Measurements from ENCODE around the gene PPP1R14D. TPM values are rescaled to one million over a fixed set of nuclear protein-coding genes. Genes with fewer than 3 reads are reported as not detected.

The PPP1R14D gene
- total RNA-seq, 1 donor from 2014 or later: not detected

DNA sequence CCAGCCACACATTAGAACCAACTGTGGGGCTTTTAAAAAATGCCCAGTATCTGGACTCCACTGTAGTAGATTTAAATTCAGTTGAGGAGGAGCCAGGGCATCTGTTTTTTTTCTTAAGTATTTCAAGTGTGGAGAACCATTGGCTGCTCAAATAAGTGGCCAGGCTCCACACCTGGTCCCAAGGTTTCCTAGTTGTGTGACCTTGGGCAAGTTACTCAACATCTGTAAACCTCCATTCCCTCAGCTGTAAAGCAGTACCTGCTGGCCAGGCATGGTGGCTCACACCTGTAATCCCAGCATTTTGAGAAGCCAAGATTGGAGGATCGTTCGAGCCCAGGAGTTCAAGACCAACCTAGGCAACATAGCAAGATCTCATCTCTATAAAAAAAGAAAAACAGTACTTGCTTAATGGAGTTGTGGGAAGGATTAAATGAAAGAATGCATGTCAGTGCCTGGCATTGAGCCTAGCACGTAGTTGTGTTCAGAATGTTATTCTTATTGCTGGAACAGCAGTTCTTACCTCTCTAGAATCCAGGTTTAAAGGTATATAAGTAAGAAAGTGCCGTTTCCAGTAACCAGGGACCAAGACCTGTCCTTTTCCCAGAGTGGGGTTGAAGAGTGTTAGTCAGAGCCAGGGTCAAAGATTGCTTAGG is 2.0 kb downstream of the PPP1R14D start:
- intact Hi-C loops (cut with micrococcal nuclease): no loop called here
- ATAC-seq (no peak), DNase-seq (no peak)

DNA sequence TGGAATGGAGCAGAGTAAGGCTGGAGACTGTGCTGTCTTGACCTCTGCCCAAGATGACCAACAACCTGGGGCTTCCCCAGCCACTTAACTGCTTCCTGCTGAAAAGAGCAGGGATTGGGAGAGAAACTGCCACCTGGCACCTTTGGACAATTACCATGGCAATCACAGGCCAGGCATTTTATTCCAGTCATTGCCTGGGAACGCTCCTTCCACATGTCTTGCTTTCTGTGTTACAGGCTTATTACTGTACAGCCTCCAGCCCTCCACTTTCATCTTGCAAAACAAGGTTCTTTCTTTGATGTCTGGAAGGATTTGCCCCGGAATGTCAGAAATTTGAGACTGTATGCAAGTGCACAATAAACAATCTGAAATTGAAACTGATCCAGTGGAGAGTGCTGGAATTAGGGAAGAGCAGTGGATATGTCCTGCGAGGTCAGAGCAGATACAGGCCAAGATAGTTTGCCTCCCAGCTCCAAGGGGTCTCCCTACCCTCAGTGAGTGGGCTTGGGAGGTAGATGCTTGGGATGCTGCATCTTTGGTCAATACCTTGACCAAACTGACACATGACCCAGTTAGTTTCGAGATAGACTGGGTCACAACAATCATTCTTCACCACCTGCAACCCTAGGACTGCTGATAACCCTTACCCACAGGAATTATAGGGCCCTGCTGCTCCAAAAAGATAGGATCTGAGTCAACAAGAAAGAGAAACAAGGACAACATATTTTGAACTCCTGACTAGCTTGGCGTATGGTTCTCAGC is 2.7 kb downstream of the PPP1R14D start:
- no peak for ATAC-seq
- intact Hi-C loops (cut with micrococcal nuclease): no loop called here
- no peak for DNase-seq

GRCh38 chr15:40823572-40824343 is 4.8 kb downstream of the PPP1R14D start:
- intact Hi-C loops (cut with micrococcal nuclease): no loop called here
- ATAC-seq: no peak

DNA sequence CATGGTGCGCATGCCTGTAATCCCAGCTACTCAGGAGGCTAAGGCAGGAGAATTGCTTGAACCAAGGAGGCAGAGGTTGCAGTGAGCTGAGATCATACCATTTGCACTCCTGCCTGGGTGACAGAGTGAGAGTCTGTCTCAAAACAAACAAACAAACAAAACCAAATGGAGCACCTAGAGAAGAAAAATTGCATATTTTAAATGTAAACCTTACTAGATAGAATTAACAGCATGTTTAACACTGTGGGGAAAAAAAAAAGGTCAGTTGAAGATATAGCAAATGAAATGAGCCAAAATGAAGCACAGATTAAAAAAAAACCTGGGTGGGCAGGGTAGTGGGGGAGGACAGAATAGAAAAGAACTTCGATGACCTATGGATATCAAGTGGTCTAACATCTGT is 7.3 kb downstream of the PPP1R14D start:
- ATAC-seq: no peak

More at GRCh38 chr15:40823572-40824343, 4.8 kb downstream of the PPP1R14D start:
- DNase-seq: no peak

DNA sequence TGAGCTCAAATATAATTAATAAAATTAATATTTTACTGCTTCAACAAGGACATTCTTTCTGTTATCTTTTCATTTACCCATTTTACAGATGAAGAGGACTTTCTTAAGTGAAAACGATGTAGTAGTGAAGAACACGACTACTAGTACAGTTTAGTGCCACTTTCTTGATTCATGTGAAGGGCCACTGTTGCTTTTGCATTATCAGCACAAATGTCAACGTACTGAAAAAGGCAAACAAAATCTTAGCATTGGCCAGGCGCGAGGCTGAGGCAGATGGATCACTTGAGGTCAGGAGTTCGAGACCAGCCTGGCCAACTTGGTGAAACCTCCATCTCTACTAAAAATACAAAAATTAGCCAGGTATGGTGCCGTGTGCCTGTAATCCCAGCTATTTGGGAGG is 9.5 kb downstream of the PPP1R14D start:
- DNase-seq (no peak), ATAC-seq (no peak)
- intact Hi-C loops (cut with micrococcal nuclease): no loop called here

More for the DNA sequence above, 7.3 kb downstream of the PPP1R14D start:
- no peak for DNase-seq
- intact Hi-C loops (cut with micrococcal nuclease): no loop called here

DNA sequence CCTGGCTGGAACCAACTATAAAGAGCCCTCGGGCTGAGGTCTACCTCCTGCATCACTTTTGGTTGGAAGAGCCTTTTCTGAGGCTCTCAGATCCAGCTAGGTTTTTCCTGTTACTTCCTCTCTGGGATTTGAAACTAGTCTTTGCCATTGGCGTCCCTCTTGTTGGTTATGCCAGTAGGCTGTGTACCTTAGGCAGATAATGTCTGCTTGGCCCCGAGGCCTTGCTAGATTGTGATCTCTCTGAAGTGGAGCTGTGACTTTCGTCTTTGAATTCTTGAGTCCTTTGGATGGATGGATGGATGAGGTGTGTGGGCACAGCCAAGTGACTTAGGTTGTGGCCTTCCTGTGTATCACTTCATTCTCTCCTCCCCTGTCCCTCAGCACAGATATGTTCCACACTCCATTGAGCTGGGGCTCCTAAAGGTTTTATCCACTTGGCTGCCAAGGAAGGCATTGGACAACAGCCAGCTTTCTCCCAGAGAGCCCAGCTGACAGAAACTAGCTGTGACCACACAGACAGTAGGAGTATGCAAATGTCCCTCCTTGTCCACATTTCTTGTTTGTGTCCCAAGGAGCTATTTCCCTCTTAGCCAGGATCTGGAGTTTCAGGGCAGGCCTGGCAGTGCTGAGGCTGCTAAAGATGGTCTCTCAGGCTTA is 13.3 kb downstream of the PPP1R14D start:
- peak; percentile 43 for DNase-seq
- intact Hi-C loops (cut with micrococcal nuclease): no loop called here
- ATAC-seq: peak; percentile 85

DNA sequence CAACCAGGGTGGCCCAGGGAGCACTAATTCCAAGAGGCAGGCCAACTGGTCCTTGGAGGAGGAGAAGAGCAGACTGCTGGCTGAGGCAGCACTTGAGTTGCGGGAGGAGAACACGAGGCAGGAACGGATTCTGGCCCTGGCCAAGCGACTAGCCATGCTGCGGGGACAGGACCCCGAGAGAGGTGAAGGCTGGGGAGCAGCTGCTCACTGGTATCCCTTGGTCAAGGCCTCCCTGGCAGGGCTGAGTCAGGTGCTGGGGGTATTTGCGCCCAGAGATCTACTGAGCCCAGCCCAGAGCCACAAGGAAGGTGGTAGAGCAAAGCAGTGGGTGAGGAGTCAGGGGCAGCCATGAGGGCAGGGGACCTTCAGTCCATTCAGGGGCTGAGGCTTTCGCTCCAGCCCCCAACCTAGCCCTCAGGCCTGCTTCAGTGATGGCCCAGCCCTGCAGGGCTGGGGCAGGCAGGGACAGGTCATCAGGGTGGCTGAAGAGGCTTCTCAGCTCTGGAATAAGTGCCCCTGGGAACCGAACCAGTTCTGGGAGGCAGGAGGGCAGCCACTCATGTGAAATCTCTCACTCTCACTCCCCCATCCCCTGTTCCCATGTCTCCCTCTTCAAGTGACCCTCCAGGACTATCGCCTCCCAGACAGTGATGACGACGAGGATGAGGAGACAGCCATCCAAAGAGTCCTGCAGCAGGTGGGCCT is 15.6 kb downstream of the PPP1R14D start:
- DNase-seq (no peak), ATAC-seq (no peak)
- intact Hi-C loops (cut with micrococcal nuclease): no loop called here

DNA sequence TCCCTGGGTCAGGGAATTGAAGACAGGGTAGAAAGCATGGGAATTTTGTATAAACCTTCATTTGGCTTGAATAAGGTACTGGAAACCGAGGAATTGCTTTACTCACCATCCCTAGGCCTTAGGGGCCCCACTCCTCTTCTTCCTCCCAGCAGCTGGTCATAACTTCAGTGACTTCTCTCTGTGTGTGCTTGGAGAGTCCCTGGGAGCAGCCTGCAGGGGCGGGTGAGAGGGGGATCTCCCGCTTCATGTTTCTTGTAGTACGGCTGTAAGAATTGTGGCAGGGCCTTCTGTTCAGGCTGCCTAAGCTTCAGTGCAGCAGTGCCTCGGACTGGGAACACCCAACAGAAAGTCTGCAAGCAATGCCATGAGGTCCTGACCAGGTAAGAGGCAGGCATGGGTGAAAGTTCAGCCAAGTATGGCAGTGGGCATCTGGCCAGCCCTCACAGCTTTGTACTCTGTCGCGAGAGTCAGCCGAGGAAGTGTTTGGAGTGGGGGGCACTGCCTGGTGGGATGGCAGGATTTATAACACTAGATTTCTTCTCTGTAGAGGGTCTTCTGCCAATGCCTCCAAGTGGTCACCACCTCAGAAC is 19.6 kb downstream of the PPP1R14D start:
- ATAC-seq: no peak
- intact Hi-C loops (cut with micrococcal nuclease): no loop called here
- DNase-seq: no peak

GRCh38 chr15:40807888-40808461 is 20.5 kb downstream of the PPP1R14D start:
- intact Hi-C loops (cut with micrococcal nuclease): no loop called here
- ATAC-seq (no peak), DNase-seq (no peak)

DNA sequence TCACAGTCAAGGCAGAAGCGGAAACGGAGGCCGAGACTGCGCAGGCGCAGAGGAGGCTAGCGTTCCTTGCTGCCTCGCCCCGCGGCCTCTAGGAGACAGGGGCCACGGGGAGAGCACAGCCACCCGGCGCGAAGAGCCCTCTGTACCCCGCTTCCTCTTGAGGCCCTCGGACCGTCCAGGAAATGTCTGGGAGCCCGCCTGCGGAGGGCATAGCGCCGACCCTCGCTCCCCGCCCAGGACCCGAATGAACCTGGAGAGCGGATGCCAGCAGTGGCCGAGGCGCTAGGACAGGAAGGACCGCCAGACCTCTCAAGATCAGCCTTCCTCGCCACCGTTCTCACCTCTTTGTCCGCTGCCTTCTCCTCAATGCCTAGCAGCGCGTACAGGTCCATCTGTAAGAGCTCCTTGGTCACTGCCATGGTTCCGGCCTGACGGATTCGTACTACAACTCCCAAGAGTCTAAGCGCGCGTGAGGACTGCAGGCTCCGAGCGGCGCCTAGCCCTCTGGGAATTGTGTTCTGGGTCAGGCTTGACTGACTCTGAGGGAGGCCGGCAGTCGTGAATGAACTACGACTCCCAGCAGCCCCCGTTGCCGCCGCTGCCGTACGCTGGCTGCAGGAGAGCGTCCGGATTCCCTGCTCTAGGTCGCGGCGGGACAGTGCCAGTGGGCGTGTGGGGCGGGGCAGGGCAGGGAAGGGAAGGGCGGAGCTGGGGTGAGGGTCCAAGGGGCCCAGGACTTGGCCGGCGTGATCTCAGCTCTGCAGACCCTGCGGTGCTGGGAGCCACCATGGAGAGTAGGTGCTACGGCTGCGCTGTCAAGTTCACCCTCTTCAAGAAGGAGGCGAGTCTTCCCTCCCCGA is 21.2 kb downstream of the PPP1R14D start, which contains the start of the genes DNAJC17 and ZFYVE19:
Gene DNAJC17, minus strand, starts transcription at position 446 of the 860 bp plus-strand sequence. Its CDS starts 27 bp downstream, at position 419.
Gene ZFYVE19, plus strand, starts transcription at position 62 of the 860 bp plus-strand sequence. Its CDS starts 501 bp downstream, at position 563.
- intact Hi-C loops (cut with micrococcal nuclease): no loop called here
- DNase-seq (peak; percentile 97), ATAC-seq (peak; percentile 98)

GRCh38 chr15:40806672-40807027 is 21.9 kb downstream of the PPP1R14D start:
- ATAC-seq: no peak
- intact Hi-C loops (cut with micrococcal nuclease): no loop called here
- DNase-seq: no peak

- DNase-seq: no peak
- ATAC-seq: no peak
- intact Hi-C loops (cut with micrococcal nuclease): no loop called here
Measured at GRCh38 chr15:40803688-40804087, 24.8 kb downstream of the PPP1R14D start.

DNA sequence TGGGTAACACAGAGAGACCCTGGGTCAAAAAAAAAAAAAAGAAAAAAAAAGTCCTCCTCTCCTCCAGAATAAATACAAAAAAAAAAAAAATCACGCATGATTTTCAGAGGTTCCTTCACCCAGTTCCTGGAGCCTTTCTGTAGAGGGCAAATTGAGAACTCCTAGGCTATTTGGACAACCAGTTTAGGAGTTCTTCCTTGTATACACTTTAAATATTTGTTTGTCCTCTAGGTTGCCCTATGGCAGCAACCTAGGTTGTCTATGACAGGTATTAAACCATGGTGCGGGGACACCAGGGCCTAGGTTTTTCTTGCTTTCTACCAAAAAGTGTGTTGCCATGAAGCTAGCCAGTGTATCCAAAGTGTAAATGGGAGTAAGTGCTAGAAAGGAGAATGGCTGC is 25.4 kb downstream of the PPP1R14D start:
- intact Hi-C loops (cut with micrococcal nuclease): no loop called here
- ATAC-seq (no peak), DNase-seq (no peak)

GRCh38 chr15:40799523-40799922 is 29.0 kb downstream of the PPP1R14D start:
- ATAC-seq: no peak
- DNase-seq: no peak
- intact Hi-C loops (cut with micrococcal nuclease): no loop called here

- ATAC-seq (no peak), DNase-seq (no peak)
- intact Hi-C loops (cut with micrococcal nuclease): no loop called here
Measured at GRCh38 chr15:40796512-40796911, 32.0 kb downstream of the PPP1R14D start.

DNA sequence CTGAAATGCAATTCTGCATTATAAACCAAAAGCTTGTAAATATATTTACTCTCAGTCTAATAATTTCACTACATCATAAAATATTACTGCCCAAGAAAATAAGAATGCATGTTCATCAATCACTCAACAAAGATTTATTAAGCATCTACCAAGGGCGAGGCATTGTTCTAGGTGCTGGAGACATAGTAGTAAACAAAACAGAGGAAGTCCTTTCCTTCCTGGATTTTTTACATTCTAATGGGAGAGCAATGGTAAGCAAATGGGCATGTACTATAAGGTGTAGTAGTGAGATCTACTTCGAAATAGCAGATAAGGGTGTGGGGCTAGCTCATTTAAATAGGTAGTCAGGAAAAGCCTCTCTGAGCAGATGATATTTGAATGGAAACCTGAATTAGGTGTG is 32.5 kb downstream of the PPP1R14D start:
- DNase-seq: no peak
- ATAC-seq: no peak
- intact Hi-C loops (cut with micrococcal nuclease): no loop called here
